BE2C (cell line): ENCODE results near the gene EDN2.

Source experiments
- DNase-seq: peaks from one replicate; pipeline ENCODE4 v3.0.0-alpha.2; 2020
- H3K27me3 ChIP-seq: fragments of 250-450 bp; sonication (Bioruptor Pico); 2 replicates; pipeline ENCODE4 v1.5.1; 2020; ENCODE audit warnings: mild to moderate bottlenecking
- H3K36me3 ChIP-seq: fragments of 250-450 bp; sonication (Bioruptor Pico); 2 replicates; pipeline ENCODE4 v1.5.1; 2020; ENCODE audit warnings: mild to moderate bottlenecking
- H3K4me1 ChIP-seq: fragments of 250-450 bp; sonication (Bioruptor Pico); 2 replicates; pipeline ENCODE4 v1.5.1; 2020
- H3K4me3 ChIP-seq: 2 replicates; pipeline ENCODE4 v1.5.1; 2011; ENCODE audit warnings: low read depth, low read length
- H3K9me3 ChIP-seq: fragments of 250-450 bp; sonication (Bioruptor Pico); 2 replicates; pipeline ENCODE4 v1.5.1; 2020
- CTCF ChIP-seq: IDR thresholded peaks from 2 replicates; pipeline ENCODE4 v1.5.1; 2012; ENCODE audit warnings: mild to moderate bottlenecking, low read depth, low read length

Gene EDN2

GRCh38 chr1:41466146-41466545, 18.3 kb downstream of the EDN2 start:
- no peak for DNase-seq
- H3K27me3 ChIP-seq: no peaks in the 10 kb centered on the region
- no peaks in the 10 kb centered on the region for H3K36me3 ChIP-seq
- no peak overlapping the region for H3K4me3 ChIP-seq
- TF ChIP-seq CTCF: no peak
- no peaks in the 10 kb centered on the region for H3K4me1 ChIP-seq
- no peaks in the 10 kb centered on the region for H3K9me3 ChIP-seq

GRCh38 chr1:41465741-41466140, 18.7 kb downstream of the EDN2 start:
- Histone ChIP-seq H3K4me3 (no peak overlapping the region), H3K9me3 (no peaks in the 10 kb centered on the region), H3K4me1 (no peaks in the 10 kb centered on the region), H3K27me3 (no peaks in the 10 kb centered on the region), H3K36me3 (no peaks in the 10 kb centered on the region)
- no peak for TF ChIP-seq CTCF
- DNase-seq: no peak

- H3K27me3 ChIP-seq: no peaks in the 10 kb centered on the region
- no peaks in the 10 kb centered on the region for H3K36me3 ChIP-seq
- no peak for DNase-seq
- TF ChIP-seq CTCF: no peak
- no peak overlapping the region for H3K4me3 ChIP-seq
- H3K4me1 ChIP-seq: no peaks in the 10 kb centered on the region
- H3K9me3 ChIP-seq: no peaks in the 10 kb centered on the region
Measured at GRCh38 chr1:41464885-41465284, 19.6 kb downstream of the EDN2 start.

GRCh38 chr1:41463516-41463915, 21.0 kb downstream of the EDN2 start:
- Histone ChIP-seq H3K36me3 (no peaks in the 10 kb centered on the region), H3K27me3 (no peaks in the 10 kb centered on the region), H3K4me1 (no peaks in the 10 kb centered on the region), H3K4me3 (no peak overlapping the region), H3K9me3 (no peaks in the 10 kb centered on the region)
- no peak for TF ChIP-seq CTCF
- no peak for DNase-seq

GRCh38 chr1:41462680-41463004, 21.8 kb downstream of the EDN2 start:
- no peak for TF ChIP-seq CTCF
- Histone ChIP-seq H3K9me3 (no peaks in the 10 kb centered on the region), H3K36me3 (no peaks in the 10 kb centered on the region), H3K4me1 (no peaks in the 10 kb centered on the region), H3K27me3 (no peaks in the 10 kb centered on the region), H3K4me3 (no peak overlapping the region)
- DNase-seq: no peak

GRCh38 chr1:41461790-41462679, 22.4 kb downstream of the EDN2 start:
- no peaks in the 10 kb centered on the region for H3K27me3 ChIP-seq
- DNase-seq: no peak
- TF ChIP-seq CTCF: no peak
- no peaks in the 10 kb centered on the region for H3K4me1 ChIP-seq
- H3K4me3 ChIP-seq: no peak overlapping the region
- no peaks in the 10 kb centered on the region for H3K9me3 ChIP-seq
- H3K36me3 ChIP-seq: no peaks in the 10 kb centered on the region
